GM15510 (cell line): ENCODE data around the gene KLHL29.

Experiments
- POLR2A ChIP-seq: IDR thresholded peaks from 3 replicates; pipeline ENCODE4 v1.6.1; 2011; ENCODE audit warnings: borderline replicate concordance; ENCODE audit not compliant: insufficient read length; ENCODE audit errors: extremely low read depth

The KLHL29 gene

GRCh38 chr2:23476786-23477185 is 91.8 kb downstream of the KLHL29 start:
- TF ChIP-seq POLR2A: no peak

- no peak for TF ChIP-seq POLR2A
Observed at GRCh38 chr2:23477392-23477791, 92.4 kb downstream of the KLHL29 start.

GRCh38 chr2:23478087-23478932 is 93.3 kb downstream of the KLHL29 start:
- no peak for TF ChIP-seq POLR2A

DNA sequence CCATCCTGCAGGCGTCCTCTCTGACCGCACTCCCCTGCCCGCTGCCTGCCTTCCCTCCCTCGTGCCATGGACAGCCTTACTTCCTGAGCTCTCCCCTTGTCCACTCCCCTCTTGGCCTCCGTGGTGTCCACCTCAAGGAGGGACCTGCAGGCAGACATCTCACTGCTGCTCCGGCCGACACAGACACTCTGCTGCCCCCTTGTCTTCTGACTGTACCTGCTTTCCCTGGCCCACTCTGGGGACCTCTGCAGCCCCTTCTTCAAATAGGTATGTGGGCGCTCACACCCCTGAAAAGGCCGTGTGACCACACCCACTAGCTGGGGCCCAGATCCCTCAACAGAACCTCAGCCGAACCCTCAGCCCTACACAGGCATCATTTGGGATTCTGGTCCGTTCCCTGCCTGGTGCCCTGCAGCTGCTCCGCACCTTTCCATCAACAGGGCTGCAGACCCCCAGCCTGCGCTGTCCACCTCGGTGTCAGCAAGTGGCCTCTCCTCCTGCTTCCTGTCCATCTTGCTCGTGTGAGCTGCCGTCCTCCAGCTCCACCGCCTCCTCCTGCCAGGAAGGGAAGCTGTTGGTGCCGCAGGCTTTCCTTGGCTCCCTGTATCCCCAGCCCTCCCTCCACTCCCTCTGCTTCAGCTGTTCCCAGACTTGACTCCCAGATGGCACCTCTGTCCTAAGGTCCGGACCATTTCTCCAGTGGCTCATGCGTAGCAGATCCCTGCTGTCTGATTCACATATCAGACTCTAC is 94.1 kb downstream of the KLHL29 start:
- no peak for TF ChIP-seq POLR2A

DNA sequence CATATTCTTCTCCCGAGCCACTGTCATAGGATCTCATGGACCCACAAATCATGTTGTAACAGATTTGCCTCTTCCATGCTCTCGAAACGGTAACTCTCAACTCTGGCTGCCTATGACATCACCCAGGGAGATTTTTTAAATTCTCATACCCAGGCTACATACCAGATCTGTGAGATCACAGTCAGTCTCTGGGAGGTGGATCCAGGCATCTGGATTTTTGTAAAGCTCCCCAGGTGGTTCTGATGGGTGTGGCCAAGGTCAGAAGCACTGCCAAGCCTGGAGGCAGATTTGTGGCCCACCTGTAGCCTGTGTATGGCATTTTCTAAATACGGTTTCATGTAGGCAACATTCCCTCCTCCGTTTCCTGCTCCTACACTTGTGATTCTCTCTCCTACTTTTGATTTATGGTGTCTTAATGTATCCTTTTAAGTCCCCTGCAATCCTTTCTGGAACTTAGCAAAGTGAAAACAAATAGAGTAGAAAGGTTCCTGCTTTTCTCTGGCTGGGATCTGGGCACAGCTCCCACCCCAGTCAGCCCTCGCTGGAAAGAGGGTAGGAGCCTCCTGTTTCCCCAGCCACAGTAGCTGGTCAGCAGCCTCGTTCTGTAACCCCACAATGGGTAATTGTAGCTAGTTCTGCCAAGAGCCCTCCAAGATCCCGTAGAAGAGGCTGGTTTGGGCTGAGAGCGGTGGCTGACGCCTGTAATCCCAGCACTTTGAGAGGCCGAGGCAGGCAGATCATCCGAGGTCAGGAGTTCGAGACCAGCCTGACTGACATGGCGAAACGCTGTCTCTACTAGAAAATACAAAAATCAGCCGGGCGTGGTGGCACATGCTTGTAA is 96.2 kb downstream of the KLHL29 start:
- TF ChIP-seq POLR2A: no peak

DNA sequence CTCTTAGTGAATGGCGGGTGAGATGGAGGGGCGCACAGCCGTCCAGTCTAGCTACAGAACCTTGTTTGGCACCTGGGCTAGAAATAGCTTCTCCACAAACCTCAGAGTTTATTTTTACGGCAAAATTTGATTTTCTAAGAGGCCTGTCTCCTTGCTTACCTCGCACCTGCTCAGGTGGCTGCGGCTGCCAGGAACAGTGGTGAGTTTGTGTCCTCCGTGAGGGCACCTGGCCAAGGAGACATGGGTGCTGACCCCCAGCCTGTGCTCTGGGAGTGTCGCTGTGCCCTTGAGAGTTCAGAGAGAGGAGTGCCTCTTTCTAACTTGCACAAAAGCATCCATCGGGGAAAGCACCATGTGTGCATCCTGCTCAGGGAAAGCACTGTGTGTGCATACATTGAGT is 97.2 kb downstream of the KLHL29 start:
- no peak for TF ChIP-seq POLR2A

DNA sequence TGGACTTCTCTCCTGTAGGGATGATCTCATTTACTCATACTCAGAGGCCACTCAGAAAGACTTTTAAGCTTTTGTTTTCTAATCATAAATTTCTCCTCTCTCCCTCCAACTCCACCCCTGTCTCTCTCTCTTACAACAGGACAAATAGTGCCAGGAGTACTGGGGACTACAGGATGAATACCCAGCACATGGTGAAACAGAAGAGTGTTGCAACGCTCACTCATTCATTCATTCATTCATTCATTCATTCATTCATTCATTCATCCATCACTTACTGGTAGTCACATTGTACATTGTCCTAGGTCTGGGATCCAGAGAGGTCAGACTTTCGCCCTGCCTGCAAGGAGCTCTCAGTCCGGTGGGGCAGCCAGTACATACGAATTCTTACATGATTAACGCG is 97.6 kb downstream of the KLHL29 start:
- TF ChIP-seq POLR2A: no peak

- no peak for TF ChIP-seq POLR2A
Observed at GRCh38 chr2:23483791-23484190, 98.8 kb downstream of the KLHL29 start.

DNA sequence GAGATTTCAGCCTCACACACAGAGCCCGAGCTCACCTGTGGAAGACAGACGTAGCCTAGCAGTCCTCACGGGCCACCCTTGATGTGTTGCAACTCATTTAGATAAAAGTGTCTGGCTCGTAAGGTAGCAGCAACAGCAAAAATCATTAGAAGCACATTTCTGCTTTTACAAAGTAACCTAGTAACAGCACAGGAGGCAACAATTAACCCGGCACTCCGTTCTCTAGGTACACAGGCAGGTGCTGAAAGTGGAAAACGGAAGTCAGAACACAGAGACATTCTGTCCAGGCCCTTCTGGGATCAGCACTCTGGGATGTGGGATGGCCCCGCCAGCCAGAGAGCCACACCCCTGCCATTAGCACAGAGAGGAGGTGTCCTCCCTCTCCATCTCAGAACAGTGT is 99.3 kb downstream of the KLHL29 start:
- TF ChIP-seq POLR2A: no peak

DNA sequence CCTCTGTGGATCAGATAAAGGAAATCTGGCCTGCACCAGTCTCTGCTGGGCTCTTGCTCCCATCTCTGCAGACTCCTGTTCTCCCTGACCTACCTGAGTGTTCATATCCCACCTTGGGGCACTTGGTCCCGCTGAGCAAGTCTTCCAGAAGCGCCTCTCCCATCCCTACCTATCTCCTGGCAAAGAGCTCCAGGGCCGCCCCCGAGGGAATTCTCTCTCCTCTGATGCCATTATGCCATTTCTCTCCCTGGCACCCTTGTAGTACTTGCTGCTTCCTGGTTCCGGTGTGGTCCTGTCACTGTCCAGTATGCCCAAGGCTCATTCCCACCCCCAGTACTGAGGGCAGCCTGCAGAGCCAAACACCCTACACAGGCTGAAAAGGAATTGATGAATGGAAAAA is 99.8 kb downstream of the KLHL29 start:
- no peak for TF ChIP-seq POLR2A

DNA sequence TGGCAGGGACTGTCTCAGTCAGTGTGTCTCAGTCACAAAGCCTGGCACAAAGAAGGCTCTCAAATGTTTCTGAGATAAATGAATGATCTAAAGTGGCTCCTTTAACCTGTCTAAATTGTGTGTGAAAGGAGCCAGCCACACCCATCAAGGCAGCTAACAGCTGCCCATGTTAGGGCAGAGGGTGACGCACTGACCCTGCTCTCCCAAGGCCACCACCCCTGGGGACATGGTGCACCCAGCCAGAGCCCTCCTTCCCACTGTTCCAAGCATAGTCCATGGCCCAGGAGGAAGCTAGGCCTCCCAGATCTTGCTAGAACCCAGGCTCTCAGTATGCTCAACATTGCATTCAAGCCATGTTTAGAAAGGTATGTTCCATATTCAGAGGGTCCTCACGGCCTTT is 100.3 kb downstream of the KLHL29 start:
- no peak for TF ChIP-seq POLR2A

DNA sequence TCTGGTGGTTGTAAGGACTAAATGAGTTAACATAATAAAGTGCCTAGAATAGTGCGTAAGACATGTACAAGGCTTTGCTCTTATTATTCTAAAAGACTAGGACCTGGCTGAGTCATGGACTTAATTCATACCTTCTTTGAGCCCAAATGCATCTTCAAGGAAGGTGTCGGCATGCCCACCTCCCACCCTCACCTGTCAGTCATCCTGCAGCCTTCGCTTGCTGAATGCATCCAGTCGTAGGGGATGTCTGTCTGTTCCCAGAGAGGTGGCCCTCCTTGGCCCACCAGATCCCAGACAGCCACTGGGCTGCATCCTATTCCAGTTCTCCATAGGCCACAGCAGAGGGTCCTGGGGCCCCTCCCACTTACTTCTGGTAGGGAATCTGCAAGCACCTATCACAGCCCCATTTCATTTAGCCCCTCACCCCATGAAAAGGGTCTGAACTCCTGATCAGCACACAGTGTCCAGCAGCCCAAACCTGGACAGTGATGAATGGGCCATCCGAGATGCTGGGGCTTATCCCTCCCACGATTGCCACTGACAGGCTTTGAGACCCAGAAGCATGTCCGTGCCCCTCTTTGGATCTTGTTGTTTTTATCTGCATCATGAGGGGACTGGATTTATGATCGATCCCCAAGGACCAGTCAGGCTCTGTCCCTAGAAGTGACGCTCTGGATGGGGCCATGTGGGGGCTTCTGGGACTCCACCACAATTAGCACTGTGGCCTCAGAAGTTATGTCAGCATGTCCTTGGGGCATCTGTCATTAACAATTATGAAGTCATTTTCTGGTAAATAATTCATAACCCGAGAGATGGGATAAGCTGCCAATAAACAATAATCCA is 101.1 kb downstream of the KLHL29 start:
- TF ChIP-seq POLR2A: no peak

GRCh38 chr2:23486684-23487075 is 101.7 kb downstream of the KLHL29 start:
- no peak for TF ChIP-seq POLR2A
